Measurements from ENCODE around the gene SMYD2.

Gene SMYD2

DNA sequence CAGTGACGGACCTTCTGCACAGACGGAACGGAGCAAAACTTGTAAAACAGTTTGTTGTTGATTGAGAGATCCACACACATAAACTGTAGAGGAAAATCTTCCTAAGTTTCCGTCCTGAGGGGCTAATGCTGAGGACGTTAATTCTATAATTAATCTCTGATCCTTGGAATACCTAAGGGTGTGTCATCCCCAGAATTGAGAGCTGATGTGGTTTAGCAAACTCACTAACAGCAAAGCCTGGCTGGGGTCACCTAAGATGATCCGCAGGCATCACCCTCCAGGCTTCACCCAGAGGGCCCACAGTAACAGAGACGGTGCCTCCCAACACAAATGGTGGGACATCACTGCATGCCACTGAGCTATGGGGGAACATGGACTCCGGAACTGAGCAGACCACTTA is 97.5 kb downstream of the SMYD2 start:
- no peak for DNase-seq (ENCODE audit: low read depth)
- no peak overlapping the region for H3K4me3 ChIP-seq (ENCODE audit: low read length)
- TF ChIP-seq, protein P1, sequence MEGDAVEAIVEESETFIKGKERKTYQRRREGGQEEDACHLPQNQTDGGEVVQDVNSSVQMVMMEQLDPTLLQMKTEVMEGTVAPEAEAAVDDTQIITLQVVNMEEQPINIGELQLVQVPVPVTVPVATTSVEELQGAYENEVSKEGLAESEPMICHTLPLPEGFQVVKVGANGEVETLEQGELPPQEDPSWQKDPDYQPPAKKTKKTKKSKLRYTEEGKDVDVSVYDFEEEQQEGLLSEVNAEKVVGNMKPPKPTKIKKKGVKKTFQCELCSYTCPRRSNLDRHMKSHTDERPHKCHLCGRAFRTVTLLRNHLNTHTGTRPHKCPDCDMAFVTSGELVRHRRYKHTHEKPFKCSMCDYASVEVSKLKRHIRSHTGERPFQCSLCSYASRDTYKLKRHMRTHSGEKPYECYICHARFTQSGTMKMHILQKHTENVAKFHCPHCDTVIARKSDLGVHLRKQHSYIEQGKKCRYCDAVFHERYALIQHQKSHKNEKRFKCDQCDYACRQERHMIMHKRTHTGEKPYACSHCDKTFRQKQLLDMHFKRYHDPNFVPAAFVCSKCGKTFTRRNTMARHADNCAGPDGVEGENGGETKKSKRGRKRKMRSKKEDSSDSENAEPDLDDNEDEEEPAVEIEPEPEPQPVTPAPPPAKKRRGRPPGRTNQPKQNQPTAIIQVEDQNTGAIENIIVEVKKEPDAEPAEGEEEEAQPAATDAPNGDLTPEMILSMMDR (IDR thresholded peaks at IDR 0.05; ENCODE audit: insufficient read depth, low read depth, low read length, missing control alignments) = no peak

GRCh38 chr1:214379236-214379970 is 98.4 kb downstream of the SMYD2 start:
- no peak overlapping the region for H3K4me3 ChIP-seq (ENCODE audit: low read length)
- TF ChIP-seq, protein P1 (IDR thresholded peaks at IDR 0.05; ENCODE audit: insufficient read depth, low read depth, low read length, missing control alignments) = no peak

GRCh38 chr1:214380396-214380795 is 99.4 kb downstream of the SMYD2 start:
- no peak for DNase-seq (ENCODE audit: low read depth)
- TF ChIP-seq, protein P1 (IDR thresholded peaks at IDR 0.05; ENCODE audit: insufficient read depth, low read depth, low read length, missing control alignments) = no peak
- no peak overlapping the region for H3K4me3 ChIP-seq (ENCODE audit: low read length)

More at GRCh38 chr1:214379236-214379970, 98.4 kb downstream of the SMYD2 start:
- DNase-seq (ENCODE audit: low read depth) = no peak

DNA sequence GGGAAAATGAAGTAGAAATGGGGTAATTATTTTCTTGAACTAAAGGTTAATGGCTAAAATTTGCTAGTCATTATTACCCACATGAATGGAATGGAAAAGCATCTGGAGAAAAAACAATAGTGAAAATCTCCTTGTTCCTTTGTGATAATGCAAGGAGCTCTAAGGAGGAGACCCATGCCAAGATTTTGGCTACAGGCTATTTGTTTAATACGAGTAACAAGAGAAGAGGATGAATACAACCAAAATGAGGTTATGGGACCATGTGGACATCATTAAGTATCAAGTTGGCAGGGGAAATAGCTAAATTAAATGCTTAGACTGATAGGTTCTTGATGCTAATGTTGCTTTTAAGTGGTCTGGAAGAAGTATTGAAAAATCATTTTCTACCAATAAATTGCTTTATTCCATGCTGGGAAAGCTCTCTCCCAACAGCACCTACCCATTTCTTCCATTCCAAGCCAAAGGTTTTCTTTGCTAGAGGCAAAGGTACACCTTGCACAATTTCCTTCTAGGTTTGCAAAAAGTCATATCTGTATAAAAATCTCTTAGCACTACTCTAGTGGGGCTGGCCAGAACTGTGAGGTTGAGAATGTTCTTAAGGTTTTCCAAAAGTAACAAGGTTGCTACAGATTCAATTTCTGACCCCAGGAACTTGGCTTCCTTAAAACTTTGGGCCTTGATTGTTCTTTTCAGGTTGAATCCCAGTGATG is 100.2 kb downstream of the SMYD2 start:
- no peak for DNase-seq (ENCODE audit: low read depth)
- TF ChIP-seq, protein P1 (IDR thresholded peaks at IDR 0.05; ENCODE audit: insufficient read depth, low read depth, low read length, missing control alignments) = no peak
- H3K4me3 ChIP-seq (ENCODE audit: low read length) = no peak overlapping the region

DNA sequence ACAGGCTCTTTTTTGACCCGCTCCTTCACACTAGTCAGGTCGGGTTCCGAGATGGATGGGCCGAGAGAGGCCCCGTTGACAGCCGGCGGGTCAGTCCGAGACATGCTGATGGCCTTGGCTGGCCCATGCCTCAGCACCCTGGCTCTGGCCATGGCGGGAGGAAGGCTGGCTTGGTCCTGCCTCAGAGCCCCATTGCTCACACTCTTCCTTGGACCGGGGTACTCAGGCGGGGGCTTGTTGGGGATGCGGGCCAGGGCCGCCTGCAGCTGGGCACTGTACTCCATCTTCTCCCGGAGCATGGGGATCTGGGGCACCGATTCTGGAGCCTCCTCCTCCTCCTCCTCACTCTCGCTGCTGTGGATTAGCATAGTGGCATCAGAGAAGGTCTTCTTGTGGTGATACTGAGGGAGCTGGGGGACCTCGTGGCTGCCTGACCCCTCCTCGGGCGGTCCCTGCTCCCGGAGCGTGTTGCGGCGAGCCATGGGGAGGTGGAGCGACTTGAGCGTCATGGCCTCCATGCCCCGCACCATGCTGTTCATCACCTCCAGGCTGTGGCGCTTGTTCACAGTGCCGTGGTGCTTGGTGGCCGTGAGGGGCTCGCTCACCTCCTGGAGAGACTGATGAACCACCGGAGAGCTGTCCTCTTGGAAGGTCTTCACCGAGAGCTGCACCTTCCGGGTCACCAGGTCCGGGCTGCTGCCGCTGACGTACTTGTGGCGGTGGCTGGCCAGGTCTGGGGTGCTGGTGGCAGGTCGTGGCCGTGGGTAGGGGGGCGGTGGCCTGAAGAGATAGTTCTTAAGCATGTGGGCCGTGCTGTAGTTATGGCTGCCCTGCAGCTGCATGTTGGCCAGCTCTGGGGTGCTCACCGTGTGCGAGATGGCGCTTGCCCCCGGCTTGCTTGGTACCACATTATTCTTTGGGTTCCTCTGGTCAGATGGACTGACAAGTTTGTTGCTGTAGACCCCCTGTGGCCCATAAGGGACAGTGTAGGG is 102.7 kb downstream of the SMYD2 start:
- TF ChIP-seq, protein P1 (IDR thresholded peaks at IDR 0.05; ENCODE audit: insufficient read depth, low read depth, low read length, missing control alignments) = no peak
- DNase-seq (ENCODE audit: low read depth) = no peak
- H3K4me3 ChIP-seq (ENCODE audit: low read length) = no peak overlapping the region

DNA sequence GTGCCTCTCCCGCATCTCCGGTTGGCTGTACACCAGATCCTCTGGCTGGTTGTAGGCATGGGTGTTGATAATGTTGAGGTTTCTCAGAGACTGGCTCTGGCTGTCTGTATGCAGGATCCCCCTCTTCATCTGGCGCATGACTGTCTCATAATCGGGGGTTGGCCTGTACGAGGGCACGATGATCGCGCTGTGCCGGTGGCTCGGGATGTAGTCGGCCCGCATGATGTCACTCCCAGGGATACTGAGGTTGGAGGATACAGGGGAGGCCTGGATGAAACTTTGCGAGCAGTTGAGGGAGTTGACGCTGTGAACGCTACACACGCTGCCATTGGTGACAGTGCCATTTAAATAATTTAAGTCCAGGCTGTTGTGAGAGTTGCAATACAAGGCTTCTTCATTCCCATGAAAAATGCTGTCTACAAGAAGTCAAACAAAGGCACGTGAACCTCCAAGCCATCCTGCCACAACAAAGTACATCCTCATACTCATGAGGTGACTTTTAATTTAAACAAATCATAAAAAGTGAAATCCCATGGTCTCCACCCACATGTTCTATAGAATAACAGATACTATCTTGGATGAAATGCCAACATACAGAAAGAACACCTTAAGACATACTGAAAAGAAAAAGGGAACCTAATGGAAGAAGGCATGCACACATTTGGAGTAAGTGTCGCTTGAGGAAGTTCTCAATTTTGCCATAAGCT is 103.6 kb downstream of the SMYD2 start:
- DNase-seq (ENCODE audit: low read depth) = no peak
- H3K4me3 ChIP-seq (ENCODE audit: low read length) = no peak overlapping the region
- TF ChIP-seq, protein P1 (IDR thresholded peaks at IDR 0.05; ENCODE audit: insufficient read depth, low read depth, low read length, missing control alignments) = no peak
